ENCODE measurements around the gene NRXN2.

DNA sequence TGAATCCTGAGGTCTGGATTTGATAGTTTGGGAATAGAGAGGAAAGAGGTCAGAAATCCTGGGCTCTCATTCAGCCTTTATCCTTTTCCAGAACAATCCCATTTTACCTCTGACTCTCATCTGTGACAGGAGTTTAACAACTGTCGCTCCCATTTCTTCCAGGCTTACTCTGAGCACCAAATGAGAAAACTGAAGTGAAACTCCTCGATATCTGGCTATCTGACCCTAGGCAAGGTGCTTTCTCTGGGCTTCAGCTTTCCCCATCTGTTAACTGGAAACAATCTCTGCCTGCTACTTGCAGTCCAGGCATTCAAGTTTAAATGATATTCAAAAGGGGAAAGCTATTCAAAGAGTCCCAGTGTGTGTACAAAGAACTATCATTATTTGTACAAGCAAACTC, 50.1 kb downstream of the NRXN2 start:
- TF ChIP-seq POLR2A (IDR thresholded peaks at IDR 0.05) = no peak
- TF ChIP-seq, protein P1, sequence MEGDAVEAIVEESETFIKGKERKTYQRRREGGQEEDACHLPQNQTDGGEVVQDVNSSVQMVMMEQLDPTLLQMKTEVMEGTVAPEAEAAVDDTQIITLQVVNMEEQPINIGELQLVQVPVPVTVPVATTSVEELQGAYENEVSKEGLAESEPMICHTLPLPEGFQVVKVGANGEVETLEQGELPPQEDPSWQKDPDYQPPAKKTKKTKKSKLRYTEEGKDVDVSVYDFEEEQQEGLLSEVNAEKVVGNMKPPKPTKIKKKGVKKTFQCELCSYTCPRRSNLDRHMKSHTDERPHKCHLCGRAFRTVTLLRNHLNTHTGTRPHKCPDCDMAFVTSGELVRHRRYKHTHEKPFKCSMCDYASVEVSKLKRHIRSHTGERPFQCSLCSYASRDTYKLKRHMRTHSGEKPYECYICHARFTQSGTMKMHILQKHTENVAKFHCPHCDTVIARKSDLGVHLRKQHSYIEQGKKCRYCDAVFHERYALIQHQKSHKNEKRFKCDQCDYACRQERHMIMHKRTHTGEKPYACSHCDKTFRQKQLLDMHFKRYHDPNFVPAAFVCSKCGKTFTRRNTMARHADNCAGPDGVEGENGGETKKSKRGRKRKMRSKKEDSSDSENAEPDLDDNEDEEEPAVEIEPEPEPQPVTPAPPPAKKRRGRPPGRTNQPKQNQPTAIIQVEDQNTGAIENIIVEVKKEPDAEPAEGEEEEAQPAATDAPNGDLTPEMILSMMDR (IDR thresholded peaks at IDR 0.05) = no peak
